SK-N-SH treated with all-trans-retinoic acid at 6 μM for 48 hours (cell line): Measurements from ENCODE around the gene MORN4.

ENCODE experiments used
- ARNTL ChIP-seq: fragments of 450-650 bp; formaldehyde crosslinking; IDR thresholded peaks from 2 replicates; pipeline ENCODE4 v1.5.0; 2020; ENCODE audit warnings: low read depth, mild to moderate bottlenecking, moderate library complexity, borderline replicate concordance
- CREB5 ChIP-seq: fragments of 250-450 bp; sonication (Bioruptor Pico); IDR thresholded peaks from 2 replicates; pipeline ENCODE4 v1.5.1; 2020; ENCODE audit warnings: low read depth, mild to moderate bottlenecking, moderate library complexity
- ZFP3 ChIP-seq: fragments of 250-450 bp; sonication (Bioruptor Pico); IDR thresholded peaks from 2 replicates; pipeline ENCODE4 v1.5.0; 2020; ENCODE audit warnings: mild to moderate bottlenecking, moderate library complexity
- ZNF70 ChIP-seq: fragments of 450-650 bp; formaldehyde crosslinking; IDR thresholded peaks from 2 replicates; pipeline ENCODE4 v1.5.0; 2020; ENCODE audit warnings: mild to moderate bottlenecking, moderate library complexity

- TF ChIP-seq ZNF70 (CRISPR knock-in tag) (no peak), CREB5 (CRISPR knock-in tag) (no peak), ARNTL (CRISPR knock-in tag) (no peak), ZFP3 (CRISPR knock-in tag) (no peak)
Measured at GRCh38 chr10:97570789-97571471, 62.4 kb downstream of the MORN4 start.
